GM18508 (cell line): Measurements from ENCODE around the gene GSTK1.
"Not testable (repeated sequence)": the region's sequence is repeated elsewhere in the genome, so short reads cannot be mapped to it uniquely, and the experiment has no call there.

Experiments
- ATAC-seq: cut with Tn5 transposase; IDR thresholded peaks from one replicate; pipeline ENCODE4 v1.9.1; 2021; ENCODE audit warnings: moderate number of reproducible peaks; ENCODE audit not compliant: insufficient read depth, unreplicated experiment

Gene GSTK1

DNA sequence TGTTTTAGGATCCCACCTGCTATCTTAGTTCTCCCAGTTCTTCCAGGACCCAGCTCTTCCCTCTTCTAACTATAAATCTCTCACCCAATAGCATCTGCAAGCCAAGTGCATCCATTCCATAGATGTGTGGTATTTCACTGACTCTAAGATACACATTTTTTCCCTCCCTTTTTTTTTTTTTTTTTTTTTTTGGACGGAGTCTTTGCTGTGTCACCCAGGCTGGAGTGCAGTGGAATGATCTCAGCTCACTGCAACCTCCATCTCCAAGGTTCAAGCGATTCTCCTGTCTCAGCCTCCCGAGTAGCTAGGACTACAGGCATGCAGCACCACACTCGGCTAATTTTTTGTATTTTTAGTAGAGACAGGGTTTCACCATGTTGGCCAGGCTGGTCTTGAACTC is 26.6 kb downstream of the GSTK1 start:
- not testable (repeated sequence) for ATAC-seq

DNA sequence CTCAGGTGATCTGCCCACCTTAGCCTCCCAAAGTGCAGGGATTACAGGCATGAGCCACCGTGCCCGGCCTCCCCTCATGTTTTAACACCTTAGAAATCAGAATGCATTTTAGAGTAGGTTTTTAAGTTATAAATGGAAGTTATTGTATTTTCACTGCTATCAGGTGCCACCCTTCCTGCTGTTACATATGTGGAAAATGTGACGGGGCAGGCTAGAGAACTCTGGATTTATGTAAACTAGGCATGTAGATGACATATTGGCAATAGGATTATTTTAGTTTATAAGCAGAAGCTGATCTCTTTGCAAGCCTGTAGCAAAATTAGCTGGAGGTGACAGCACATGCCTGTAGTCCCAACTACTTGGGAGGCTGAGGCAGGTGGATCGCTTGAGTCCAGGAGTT is 27.1 kb downstream of the GSTK1 start:
- no peak for ATAC-seq

DNA sequence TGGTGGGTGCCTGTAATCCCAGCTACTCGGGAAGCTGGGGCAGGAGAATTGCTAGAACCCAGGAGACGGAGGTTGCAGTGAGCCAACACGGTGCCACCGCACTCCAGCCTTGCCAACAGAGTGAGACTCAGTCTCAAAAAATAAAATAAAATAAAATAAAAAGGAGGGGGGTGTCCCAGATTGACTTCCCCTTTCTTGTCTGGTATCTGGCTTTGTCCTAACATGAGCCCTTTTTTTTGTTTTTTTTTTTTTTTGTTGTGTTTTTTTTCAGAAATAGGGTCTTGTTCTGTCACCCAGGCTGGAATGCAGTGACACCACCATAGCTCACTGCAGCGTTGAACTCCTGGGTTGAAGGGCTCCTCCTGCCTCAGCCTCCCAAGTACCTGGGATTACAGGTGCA is 29.6 kb downstream of the GSTK1 start:
- no peak for ATAC-seq

DNA sequence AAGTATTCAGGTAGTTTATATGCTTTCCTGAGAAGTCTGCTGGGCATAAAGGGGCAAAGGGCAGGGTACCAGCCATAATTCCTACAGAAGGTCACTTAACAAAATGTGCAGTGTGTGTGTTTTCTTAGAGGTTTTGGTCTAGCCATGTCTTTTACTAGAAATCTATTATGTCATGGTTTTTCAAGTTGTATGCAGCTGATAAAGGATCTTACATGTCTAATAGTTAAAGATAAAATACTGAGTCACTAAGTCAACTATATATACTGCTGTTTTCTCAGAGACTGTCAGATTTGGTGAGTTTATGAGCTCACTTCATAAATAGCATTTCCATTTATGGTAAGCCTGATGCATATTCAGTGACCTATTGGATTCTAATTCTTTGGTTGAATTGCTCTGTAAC is 32.6 kb downstream of the GSTK1 start:
- ATAC-seq: no peak

DNA sequence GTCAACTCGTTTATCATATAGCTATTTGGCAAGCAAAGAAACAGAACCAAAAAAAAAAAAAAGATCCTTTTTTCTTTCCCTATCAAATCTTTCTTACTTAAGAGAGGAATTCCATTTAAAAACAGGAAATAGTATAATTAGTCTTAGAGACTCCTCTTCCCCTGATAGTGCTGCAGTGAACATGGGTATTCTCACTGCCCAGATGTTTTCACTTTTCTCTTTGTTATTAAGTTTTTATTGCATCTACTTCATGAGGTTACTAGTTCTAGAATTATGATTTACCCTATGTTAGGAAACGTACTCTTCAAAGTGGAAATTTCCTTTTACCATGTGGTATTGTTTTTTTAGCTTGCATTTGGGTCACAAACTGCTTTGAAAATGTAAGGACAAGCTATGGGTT is 33.4 kb downstream of the GSTK1 start:
- ATAC-seq: no peak

DNA sequence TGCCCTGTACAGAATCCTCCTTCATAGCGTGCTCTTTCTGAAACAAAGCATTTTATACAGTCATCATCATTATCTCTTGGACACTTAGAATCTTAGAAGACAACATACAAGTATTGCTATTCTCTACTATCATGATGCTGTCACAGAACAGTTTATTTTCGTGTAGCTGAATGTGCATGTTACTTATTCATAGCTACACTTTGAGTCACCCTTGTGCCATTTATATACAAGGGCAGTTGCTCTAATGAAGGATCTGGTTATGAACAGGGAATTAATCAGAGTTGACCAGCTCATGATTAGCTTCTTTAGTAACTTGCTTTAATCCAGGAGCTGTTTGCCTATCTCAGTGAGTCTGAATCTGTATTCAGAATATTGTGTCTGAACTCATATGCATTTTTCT is 36.1 kb downstream of the GSTK1 start:
- ATAC-seq: no peak

DNA sequence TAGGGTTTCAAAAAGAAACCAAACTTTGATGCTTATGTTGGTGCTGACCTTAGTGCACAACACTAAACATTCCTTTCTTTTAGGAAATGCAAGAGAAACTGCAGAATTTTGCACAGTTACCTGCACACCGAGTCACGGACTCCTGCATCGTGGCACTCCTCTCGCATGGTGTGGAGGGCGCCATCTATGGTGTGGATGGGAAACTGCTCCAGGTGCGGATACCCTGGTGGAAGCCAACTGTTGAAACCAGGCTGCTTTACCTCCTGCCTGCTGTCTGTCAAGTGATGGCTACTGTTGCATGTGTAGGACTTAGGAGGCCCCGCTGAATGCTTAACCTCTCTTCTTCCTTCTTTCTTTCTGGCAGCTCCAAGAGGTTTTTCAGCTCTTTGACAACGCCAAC is 36.6 kb downstream of the GSTK1 start:
- ATAC-seq: no peak

DNA sequence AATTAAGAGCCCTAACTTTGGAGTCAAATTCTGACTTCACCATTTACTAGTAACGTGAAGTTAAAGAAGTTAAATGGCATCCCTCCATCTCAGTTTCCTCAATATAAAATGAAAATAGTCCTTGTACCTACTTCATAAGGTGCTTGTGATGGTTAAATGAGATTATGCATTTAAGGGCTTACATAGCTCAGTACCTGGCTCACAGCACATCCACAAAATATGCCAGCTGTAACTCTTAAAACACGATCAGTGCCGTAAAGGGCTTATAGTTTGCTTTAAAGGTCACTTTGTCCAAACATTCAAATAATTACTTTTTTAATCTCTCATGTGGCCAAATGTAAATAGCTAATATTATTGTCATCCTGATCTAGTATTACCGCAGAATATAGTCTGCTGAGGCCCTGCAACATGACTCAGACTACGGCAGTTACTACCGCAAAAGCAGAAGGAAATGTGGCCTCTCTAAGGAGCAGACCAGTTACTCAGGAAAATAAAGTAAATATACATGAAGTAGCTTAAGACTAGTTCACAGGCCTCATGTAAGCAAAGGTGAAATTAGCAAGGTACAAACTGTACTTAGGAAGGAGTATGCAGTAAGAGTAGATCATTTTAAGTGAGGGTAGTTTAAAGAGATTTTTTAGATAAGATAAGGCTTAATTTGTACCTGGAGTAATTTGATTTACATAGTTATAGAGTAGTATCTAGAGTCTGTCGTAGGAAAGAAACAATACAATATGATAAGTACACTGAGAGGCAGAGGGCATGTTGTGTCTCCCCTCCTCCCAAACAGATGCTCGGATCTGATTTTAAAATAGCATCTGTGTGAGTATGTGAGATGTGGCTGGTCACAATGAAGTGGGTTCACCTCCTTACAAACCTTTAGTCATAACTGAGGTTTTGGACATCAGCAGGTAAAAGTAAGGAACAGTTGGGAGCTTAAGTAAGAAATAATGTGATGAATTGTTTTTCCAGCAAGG is 38.0 kb downstream of the GSTK1 start:
- no peak for ATAC-seq

DNA sequence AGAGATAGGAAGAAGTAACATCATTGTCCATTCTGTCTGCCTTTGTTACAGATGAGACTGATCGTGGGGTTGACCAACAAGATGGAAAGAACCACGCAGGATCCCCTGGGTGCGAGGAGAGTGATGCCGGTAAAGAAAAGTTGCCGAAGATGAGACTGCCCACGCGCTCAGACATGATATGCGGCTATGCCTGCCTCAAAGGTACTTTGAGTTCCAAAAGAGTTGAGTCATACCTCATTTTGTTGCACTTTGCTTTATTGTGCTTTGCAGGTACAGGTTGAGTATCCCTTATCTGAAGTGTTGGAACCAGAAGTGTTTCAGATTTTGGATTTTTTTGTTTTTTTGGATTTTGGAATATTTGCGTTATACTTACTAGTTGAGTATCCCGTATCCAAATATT is 40.5 kb downstream of the GSTK1 start:
- ATAC-seq: no peak

DNA sequence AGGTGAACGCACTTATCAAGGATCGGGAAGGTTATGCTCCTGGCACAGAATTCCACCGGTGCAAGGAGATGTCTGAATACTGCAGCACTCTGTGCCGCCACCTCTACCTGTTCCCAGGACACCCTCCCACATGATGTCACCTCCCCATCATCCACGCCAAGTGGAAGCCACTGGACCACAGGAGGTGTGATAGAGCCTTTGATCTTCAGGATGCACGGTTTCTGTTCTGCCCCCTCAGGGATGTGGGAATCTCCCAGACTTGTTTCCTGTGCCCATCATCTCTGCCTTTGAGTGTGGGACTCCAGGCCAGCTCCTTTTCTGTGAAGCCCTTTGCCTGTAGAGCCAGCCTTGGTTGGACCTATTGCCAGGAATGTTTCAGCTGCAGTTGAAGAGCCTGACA is 41.7 kb downstream of the GSTK1 start:
- no peak for ATAC-seq

DNA sequence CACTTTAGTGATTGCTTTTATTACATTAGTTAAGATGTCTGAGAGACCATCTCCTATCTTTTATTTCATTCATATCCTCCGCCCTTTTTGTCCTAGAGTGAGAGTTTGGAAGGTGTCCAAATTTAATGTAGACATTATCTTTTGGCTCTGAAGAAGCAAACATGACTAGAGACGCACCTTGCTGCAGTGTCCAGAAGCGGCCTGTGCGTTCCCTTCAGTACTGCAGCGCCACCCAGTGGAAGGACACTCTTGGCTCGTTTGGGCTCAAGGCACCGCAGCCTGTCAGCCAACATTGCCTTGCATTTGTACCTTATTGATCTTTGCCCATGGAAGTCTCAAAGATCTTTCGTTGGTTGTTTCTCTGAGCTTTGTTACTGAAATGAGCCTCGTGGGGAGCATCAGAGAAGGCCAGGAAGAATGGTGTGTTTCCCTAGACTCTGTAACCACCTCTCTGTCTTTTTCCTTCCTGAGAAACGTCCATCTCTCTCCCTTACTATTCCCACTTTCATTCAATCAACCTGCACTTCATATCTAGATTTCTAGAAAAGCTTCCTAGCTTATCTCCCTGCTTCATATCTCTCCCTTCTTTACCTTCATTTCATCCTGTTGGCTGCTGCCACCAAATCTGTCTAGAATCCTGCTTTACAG is 42.3 kb downstream of the GSTK1 start:
- no peak for ATAC-seq

DNA sequence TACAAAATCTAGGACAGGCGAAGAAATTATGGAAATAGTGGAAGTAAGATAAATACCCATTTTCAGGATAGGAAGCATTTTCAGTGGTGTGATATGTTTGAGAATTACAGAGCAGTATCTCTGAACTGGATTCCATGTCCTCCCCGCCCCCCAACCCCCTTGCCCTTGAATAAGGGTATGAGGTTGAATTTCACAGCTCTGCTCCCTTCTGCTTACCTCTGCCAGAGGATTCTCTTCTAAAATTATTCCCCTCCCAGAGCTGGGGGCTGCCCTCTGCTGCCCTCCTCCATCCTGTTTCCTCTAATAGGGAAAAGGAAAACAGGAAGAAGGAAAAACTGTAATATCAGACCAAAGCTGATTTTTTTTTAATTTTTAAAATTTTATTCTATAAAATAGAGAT is 45.4 kb downstream of the GSTK1 start:
- no peak for ATAC-seq

DNA sequence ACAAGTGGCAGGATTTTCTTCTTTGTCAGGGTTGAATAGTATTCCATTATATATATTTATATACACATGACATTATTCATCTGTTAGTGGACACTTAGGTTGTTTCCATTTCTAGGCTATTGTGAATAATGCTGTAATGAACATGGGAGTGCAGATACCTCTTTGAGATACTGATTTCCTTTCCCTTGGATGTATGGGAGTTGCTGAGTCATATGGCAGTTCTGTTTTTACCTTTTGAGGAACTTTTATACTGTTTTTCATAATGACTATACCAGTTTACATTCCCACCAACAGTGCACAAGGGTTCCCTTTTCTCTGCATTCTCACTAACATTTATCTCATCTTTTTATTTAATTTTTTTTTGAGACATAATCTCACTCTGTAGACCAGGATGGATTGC is 50.9 kb downstream of the GSTK1 start:
- no peak for ATAC-seq

DNA sequence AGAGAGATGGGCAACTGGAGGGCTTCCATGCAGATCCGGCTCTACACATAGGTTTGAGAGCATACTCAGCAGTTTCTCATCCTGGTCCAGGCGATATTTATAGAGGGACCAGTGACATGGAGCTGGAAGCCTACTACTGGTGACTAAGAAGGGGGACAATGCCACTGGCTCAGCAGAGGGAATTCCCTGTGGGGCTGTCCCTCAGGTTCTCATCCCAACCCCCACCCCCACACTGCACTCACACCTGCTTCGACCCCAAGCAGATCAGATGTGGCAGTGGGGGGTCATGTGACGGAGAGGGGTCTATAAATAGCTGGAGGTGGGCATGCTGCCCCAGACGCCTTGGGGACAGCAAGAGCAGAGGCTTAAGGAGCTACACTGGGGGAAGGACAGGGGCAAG is 52.5 kb downstream of the GSTK1 start, which contains the start of gene CLCN1:
Gene CLCN1 (plus strand): TSS at position 336 of the 400 bp plus-strand sequence. CDS start 102 bp downstream, outside the sequence.
- no peak for ATAC-seq

DNA sequence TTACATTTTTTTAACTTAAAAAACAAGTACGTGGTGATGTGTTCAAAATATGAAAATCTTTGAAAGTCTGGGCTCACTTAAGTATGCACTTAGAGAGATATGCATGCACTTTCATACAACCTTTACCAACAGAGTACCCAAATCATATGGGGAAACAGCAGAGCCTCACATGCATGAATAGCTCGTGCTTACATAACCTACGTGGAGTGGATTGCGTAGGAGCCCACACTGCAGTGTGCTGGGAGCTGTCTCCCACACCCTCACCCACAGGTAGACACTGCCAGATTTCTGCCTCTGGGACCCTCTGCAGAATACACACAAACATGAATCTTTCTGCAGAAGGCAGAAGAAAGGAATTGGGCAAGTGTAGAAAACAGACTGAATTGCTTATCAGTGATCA is 53.3 kb downstream of the GSTK1 start:
- ATAC-seq: no peak

DNA sequence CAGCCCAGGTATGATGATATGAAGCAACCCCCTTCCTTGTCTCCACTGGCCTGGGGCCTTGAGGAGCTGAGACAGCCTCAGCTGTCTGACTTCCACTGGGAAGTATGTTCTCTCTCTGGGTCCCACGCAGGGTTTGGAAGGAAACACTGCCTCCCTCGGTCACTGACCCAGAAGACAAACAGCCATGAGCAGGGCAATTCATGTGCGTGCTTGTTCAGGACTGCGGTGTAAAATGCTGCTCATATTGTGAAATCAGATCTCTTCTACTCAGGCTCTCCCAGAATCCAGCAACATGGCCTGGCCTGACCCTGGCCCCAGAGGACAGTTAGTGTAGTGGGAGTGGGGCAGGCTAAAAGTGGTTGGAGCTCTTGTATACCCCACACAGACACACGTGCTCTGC is 55.4 kb downstream of the GSTK1 start:
- no peak for ATAC-seq
